SK-N-DZ (cell line): Measurements from ENCODE around the gene DTNB.
A peak's percentile ranks its signal among the peaks of the same experiment; 100 is the strongest.
"Not testable (repeated sequence)": the region's sequence is repeated elsewhere in the genome, so short reads cannot be mapped to it uniquely, and the experiment has no call there.

Experiments used
- DNase-seq: peaks from one replicate; pipeline ENCODE4 v3.0.0-alpha.2; 2015; ENCODE audit warnings: low spot score

The DTNB gene

GRCh38 chr2:25632396-25632795, 41.0 kb downstream of the DTNB start:
- no peak for DNase-seq

- DNase-seq = no peak
Measured at GRCh38 chr2:25624635-25625034, 48.7 kb downstream of the DTNB start.

DNA sequence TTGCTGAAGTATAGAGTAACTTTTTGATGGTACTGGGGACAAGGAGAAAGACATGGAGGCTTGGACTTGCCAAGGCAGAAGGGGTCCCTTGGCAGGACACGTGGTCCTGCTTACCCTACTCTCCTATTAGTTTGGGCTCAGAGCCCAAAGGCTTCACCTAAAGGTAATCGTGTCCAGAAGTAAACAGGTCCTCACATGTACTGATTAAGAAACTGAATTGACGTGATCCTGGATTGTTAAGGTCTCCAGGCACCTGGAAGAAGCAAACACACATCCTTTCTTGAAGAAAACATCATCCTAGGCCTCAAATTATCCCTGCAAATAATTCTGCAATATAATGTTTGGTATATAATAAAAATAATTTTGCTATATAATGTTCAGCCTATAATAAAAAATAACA, 50.0 kb downstream of the DTNB start:
- DNase-seq = no peak

DNA sequence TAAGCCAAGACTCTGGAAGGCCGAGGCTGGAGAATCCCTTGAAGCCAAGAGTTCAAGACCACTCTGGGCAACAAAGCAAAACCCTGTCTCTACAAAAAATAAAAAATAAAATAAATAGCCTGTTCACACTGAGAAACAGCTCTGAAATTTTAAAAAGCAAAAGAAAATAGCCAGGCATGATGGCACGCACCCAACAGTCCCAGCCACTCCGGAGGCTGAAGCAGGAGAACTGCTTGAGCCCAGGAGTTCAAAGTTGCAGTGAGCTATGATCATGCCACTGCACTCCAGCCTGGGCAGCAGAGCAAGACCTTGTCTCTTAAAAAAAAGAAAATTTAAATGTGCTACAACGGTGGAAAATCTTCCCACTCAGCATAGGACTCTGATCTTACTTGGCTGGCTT, 52.7 kb downstream of the DTNB start:
- DNase-seq = no peak

DNA sequence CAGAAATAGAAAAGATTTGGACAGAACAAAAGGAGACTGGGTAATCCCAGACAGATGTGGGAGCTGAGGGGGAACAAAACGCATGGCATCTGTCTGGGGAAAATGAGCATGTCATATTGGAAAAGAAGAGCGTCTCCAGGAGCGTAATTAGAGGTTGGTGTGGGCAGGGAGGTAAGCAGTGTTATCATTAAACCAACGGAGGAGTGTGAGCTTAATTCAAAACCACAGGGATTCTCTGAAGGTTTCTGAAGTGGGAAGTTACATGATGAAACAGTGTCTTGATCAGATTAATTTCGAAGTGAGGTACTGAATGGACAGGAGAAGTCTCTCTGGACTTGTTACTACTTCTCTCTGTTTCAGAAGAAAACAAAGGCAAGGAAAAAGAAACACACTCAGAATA, 53.3 kb downstream of the DTNB start:
- DNase-seq = no peak

GRCh38 chr2:25619185-25619584, 54.2 kb downstream of the DTNB start:
- no peak for DNase-seq

DNA sequence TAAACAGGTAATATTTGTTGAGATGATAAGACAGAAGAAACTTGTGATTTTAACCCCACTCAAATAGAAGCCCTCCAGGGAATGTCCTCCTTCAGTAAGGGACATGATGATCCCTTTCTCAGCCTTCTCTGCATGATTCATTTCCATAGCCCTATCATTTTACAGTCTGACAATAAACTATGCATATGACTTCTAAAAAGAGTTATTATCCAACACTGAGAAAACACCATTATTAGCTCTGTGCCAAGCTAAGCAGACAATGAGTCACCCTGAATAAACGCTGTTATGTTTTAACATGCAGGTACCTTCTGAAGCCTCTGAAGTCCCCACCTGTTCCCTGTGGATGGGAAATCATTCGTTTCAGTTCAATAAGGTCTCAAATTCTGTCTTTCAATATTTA, 54.7 kb downstream of the DTNB start:
- DNase-seq = no peak

DNA sequence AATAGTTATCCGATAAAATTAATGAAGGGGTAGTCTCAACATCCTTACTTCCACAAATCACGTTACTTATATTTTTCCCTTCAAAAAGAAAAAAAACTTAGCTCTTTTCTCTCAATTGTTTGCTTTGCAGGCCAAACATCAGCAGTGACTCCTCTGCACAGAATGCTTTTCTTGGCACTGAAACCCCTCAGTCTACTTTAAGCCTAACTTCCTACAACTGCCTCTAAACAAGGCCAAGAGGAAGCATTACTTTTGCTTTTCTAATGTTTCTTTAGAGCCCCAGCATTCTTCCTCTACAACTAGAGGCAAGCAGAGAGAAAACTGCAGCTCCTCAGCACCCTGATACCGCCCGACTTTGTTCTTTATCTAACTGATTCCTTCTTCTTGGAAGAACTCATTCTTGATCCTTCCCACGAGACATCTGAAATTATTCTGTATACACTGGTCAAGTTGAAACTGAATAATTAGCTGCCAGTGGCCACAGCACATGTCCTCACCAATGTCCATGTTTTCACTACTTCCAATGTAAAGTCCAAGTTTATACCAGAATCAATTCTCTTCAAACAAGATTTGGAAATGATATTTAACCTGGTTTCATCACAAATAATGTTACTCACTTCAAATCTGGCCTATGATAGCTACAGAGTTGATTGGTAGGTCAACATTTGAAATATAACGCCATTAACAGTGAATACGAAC, 55.3 kb downstream of the DTNB start:
- DNase-seq = no peak

GRCh38 chr2:25615920-25616319, 57.5 kb downstream of the DTNB start:
- DNase-seq = no peak

DNA sequence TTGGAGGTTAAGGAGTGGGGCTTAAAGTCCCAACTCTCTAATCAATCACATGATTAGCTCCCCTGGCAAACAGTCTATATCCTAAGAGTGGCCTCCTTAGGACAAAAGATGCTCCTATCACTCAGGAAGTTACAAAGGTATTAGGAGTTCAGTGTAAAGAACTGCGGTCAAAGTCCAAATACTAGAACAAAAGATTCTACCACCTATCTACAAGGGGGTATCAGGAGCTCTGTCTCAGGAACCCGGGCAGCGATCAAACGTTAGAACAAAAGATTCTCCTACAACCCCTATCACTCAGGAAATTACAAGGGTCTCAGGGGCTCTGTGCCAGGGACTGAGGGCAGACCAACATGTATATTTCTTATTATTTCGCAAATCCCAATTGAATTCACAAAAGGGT, 58.0 kb downstream of the DTNB start:
- no peak for DNase-seq

GRCh38 chr2:25614711-25615110, 58.7 kb downstream of the DTNB start:
- peak; percentile 11 for DNase-seq

- no peak for DNase-seq
Measured at GRCh38 chr2:25608718-25609117, 64.7 kb downstream of the DTNB start.

GRCh38 chr2:25606892-25607291, 66.5 kb downstream of the DTNB start:
- peak; percentile 5 for DNase-seq

GRCh38 chr2:25602333-25602723, 71.0 kb downstream of the DTNB start:
- DNase-seq = no peak

DNA sequence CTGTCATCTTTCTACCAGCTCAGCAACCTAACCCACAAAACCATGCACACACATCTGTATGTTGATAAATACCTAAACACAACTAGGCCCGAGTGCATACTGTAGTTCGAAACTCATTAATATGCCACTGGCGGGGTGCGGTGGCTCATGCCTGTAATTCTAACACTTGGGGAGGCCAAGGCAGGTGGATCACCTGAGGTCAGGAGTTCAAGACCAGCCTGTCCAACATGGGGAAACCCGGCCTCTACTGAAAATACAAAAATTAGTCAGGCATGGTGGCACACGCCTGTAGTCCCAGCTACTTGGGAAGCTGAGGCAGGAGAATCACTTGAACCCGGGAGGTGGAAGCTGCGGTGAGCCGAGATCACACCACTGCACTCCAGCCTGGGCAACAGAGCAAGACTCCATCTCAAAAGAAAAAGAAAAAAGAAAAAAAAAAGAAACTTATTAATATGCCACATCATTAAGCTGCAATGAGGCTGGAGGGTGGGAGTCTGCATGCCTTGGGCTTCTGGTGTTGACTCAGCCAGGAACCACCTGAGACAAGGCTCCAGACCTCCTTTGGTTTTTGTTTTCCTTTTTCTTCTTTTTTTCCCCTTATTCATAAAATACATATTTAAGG, 71.6 kb downstream of the DTNB start:
- not testable (repeated sequence) for DNase-seq

DNA sequence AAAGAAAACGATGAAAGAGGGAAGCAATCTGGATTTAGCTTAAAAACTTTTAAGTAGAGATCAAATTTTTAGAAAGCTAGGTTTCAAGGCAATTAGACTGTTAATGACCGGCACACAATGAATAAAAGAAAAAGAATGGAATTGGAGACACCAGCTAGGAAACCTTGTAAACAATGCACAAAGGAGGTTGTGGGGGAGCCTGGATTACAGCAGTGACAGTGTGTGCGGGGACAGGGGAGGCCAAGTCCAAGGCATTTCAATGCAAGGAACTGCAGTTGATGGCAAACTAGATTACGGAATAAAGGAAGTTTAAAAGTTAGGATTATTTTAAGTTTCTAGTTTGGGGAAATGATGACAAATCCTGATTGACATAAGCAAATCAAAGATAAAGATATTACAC, 74.5 kb downstream of the DTNB start:
- no peak for DNase-seq

DNA sequence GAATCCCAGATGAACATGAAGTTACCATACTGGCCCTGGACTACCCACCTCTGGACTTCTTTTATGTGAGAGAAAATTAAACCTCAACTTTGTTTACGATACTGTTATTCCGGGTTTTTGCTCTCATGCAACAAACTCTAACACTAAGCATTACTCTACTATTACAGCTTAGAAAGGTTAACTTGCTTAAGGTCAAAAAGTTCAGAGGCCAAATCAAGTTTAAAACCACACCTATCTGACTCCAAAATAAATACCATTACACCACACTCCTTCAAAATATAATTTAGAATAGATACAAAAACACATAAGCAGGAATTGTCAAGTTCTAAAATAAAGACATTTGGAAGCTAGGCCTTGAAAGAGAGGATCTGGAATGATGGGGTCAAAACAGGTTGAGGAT, 75.0 kb downstream of the DTNB start:
- DNase-seq = no peak

DNA sequence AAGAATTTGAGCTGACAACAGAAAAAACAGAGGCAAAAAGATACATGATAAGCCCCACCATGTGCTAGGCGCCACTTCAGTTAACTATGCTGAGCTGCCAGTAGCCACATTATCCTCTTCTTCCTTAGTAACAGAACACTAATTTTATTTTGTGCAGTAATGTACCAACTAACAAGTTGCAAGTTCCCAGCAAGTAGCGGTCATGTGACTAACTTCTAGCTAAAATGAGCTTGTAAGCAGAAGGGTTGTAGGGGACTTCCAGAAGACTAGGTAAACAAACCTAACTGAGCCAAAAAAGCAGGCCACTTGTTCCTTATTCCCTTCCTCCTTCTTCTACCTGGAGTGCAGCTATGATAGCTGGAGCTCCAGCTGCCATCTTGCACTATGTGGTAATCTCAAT, 75.5 kb downstream of the DTNB start:
- no peak for DNase-seq

- no peak for DNase-seq
Measured at GRCh38 chr2:25596516-25597244, 76.7 kb downstream of the DTNB start.

DNA sequence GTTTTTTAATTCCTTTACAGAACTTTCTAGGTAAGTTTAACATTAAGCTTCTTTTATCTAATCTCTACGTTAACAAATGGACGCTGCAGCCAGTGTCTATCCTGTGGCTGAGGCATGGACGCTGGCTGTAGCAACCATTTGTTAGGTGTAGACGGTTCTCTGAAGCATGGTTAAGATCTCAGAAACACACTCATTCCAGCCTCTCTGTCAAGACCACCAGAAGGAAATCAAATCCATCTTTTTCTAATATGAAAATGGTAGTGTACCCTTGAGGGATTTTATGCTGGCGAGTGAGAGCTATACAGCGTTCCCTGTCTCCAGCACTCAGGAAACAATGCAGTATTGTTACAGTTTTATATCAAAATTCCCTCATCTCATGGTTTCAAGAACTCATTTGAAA, 78.0 kb downstream of the DTNB start:
- DNase-seq = no peak

- DNase-seq = no peak
Measured at GRCh38 chr2:25594991-25595390, 78.4 kb downstream of the DTNB start.

GRCh38 chr2:25592766-25593292, 80.5 kb downstream of the DTNB start:
- DNase-seq = no peak
